Smooth muscle cell (in vitro differentiated cells): ENCODE results near the gene HMG20B. TPM values are rescaled to one million over a fixed set of nuclear protein-coding genes. Genes with fewer than 3 reads are reported as not detected.

Experiments used
- DNase-seq: peaks from one replicate; lab custom pipeline; 2025; ENCODE audit not compliant: unreplicated experiment; lab: John Stamatoyannopoulos, UW
- H2AFZ ChIP-seq: fragments of 200-600 bp; sonication (generic); 2 replicates; pipeline ENCODE4 v1.6.0; 2016; ENCODE audit warnings: antibody characterized with exemption, low read depth, mild to moderate bottlenecking
- H3F3A ChIP-seq: fragments of 200-600 bp; sonication (generic); 2 replicates; pipeline ENCODE4 v1.6.0; 2017; ENCODE audit warnings: antibody characterized with exemption, low read depth
- H3K27ac ChIP-seq: fragments of 200-600 bp; sonication (generic); 2 replicates; pipeline ENCODE4 v1.5.1; 2016; ENCODE audit warnings: low read depth, mild to moderate bottlenecking
- H3K27me3 ChIP-seq: fragments of 200-600 bp; sonication (generic); 2 replicates; pipeline ENCODE4 v1.6.1; 2016; ENCODE audit warnings: low read depth, mild to moderate bottlenecking
- H3K36me3 ChIP-seq: fragments of 200-600 bp; sonication (generic); 2 replicates; pipeline ENCODE4 v1.5.1; 2016; ENCODE audit warnings: low read depth
- H3K4me1 ChIP-seq: fragments of 200-600 bp; sonication (generic); 2 replicates; pipeline ENCODE4 v1.5.1; 2016; ENCODE audit warnings: low read depth
- H3K4me2 ChIP-seq: fragments of 200-600 bp; sonication (generic); 2 replicates; pipeline ENCODE4 v1.6.0; 2016; ENCODE audit warnings: mild to moderate bottlenecking
- H3K4me3 ChIP-seq: fragments of 200-600 bp; sonication (generic); 2 replicates; pipeline ENCODE4 v1.5.1; 2016; ENCODE audit warnings: mild to moderate bottlenecking
- H3K79me2 ChIP-seq: fragments of 200-600 bp; sonication (generic); 2 replicates; pipeline ENCODE4 v1.6.0; 2016; ENCODE audit warnings: low read depth, mild to moderate bottlenecking
- H3K9ac ChIP-seq: fragments of 200-600 bp; sonication (generic); 2 replicates; pipeline ENCODE4 v1.6.0; 2016; ENCODE audit warnings: low read depth
- H3K9me3 ChIP-seq: fragments of 200-600 bp; sonication (generic); replicated peaks from 2 replicates; pipeline ENCODE4 v1.5.1; 2016; ENCODE audit warnings: low read depth
- H4K20me1 ChIP-seq: fragments of 200-600 bp; sonication (generic); 2 replicates; pipeline ENCODE4 v1.6.0; 2016; ENCODE audit warnings: low read depth
- WGBS: methylation state at CpG from one replicate; pipeline ENCODE4 v1.1.7; 2016; ENCODE audit warnings: low lambda C conversion rate; 5-methylcytosine and 5-hydroxymethylcytosine counted together
- polyA plus RNA-seq: library from polyadenylated mRNA; unstranded; fragments of >200 nt; fragmentation: Nextera tagmentation; extraction: Ambion mirVana; gene quantifications from 2 replicates; pipeline ENCODE4 v1.2.1, GENCODE V29; 2016
- total RNA-seq: library from RNA; depleted of rRNA; stranded (reverse); fragments of >200 nt; gene quantifications from 2 replicates; pipeline ENCODE4 v1.2.3, GENCODE V29; 2014
- TF ChIP-seq, protein P1 (sequence below): fragments of 200-600 bp; sonication (generic); IDR thresholded peaks from 2 replicates; pipeline ENCODE4 v1.5.1; 2017; ENCODE audit warnings: borderline replicate concordance, mild to moderate bottlenecking, antibody characterized with exemption; ENCODE audit not compliant: insufficient read depth, poor library complexity, severe bottlenecking

The HMG20B gene
- total and polyA plus RNA-seq, 2 experiments from 2014 or later, result 109 to 120 TPM

DNA sequence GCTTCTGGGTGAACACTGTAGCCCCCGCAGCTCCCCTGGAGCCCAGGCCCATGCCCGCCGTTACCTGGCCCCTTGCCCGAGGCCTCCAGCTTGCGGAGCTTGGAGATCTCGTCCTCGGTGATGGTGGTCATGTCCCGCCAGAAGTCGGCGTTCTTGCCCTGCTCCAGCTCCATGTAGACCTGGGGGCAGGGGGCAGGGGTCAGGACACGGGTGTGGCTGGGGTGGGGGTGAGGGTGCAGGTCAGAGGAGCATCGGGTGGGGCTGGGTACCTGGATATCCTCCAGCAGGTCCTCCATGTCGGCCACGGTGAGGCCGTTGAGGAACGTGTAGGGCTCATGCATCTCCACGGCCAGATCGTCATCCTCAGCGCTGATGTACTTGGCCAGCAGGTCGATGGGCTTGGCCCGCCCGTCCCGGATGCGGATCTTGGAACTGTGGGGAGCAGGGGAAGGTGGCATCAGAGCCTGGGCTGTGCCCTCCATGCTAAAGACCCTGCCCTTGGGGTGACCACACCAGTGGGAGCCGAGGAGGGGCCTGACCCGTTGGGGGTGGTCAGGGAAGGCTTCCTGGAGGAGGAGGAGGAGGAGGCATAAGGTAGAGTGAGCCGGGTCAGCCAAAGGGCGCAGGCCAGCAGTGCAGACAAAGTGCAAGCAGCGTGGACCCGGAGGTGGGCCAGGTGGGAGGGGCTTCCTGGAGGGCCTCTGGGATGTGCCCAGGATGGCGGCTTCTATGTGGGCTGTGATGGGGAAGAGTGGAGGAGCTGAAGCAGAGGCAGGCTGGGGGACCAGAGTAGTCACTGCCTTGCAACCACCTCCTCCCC is 46.3 kb downstream of the HMG20B start:
- H3K27me3 ChIP-seq, result no peaks in the 10 kb centered on the region
- H3K27ac ChIP-seq, result no peak overlapping the region
- no peaks in the 10 kb centered on the region for H3K36me3 ChIP-seq
- DNase-seq, result no peak
- TF ChIP-seq, protein P1, sequence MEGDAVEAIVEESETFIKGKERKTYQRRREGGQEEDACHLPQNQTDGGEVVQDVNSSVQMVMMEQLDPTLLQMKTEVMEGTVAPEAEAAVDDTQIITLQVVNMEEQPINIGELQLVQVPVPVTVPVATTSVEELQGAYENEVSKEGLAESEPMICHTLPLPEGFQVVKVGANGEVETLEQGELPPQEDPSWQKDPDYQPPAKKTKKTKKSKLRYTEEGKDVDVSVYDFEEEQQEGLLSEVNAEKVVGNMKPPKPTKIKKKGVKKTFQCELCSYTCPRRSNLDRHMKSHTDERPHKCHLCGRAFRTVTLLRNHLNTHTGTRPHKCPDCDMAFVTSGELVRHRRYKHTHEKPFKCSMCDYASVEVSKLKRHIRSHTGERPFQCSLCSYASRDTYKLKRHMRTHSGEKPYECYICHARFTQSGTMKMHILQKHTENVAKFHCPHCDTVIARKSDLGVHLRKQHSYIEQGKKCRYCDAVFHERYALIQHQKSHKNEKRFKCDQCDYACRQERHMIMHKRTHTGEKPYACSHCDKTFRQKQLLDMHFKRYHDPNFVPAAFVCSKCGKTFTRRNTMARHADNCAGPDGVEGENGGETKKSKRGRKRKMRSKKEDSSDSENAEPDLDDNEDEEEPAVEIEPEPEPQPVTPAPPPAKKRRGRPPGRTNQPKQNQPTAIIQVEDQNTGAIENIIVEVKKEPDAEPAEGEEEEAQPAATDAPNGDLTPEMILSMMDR, result no peak
- no peaks in the 10 kb centered on the region for H4K20me1 ChIP-seq
- WGBS, result 95% methylated on average over 22 of the region's 31 CpGs
- H3F3A ChIP-seq, result no peaks in the 10 kb centered on the region
- H2AFZ ChIP-seq, result no peak overlapping the region
- H3K4me3 ChIP-seq, result no peak overlapping the region
- no peak overlapping the region for H3K4me2 ChIP-seq
- H3K9ac ChIP-seq, result no peak overlapping the region
- H3K4me1 ChIP-seq, result no peaks in the 10 kb centered on the region
- peaks cover 1% of the 10 kb centered on the region for H3K79me2 ChIP-seq
- H3K9me3 ChIP-seq, result no peaks in the 10 kb centered on the region

DNA sequence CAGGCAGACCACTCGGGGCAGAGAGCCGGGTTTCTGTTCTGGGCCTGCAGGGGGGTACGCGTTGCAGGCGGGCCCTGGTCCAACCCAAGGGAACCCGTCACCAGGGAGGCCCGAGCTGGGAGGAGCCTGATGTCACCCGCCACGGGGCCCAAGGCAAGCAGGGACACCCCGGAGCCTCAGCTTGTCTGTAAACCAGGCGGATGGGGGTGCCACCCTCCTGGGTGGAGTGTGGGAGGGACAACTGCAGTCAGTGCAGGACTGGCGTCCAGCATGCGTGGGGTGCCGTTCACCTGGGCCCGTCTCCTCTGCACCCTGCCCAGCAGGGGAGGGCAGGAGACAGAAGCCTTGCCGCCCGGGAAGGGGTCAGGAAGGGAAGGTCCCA is 46.9 kb downstream of the HMG20B start:
- 97% methylated on average over 17 of the region's 17 CpGs for WGBS
- no peak overlapping the region for H3K27ac ChIP-seq
- H3K27me3 ChIP-seq, result no peaks in the 10 kb centered on the region
- H3K4me2 ChIP-seq, result no peak overlapping the region
- no peak overlapping the region for H3K9ac ChIP-seq
- peaks cover 7% of the 10 kb centered on the region for H3K79me2 ChIP-seq
- H3K4me3 ChIP-seq, result no peak overlapping the region
- peaks cover under 1% of the 10 kb centered on the region for H4K20me1 ChIP-seq
- H2AFZ ChIP-seq, result no peak overlapping the region
- DNase-seq, result no peak
- H3K4me1 ChIP-seq, result no peaks in the 10 kb centered on the region
- no peaks in the 10 kb centered on the region for H3K36me3 ChIP-seq
- TF ChIP-seq, protein P1, result no peak
- H3F3A ChIP-seq, result no peaks in the 10 kb centered on the region
- H3K9me3 ChIP-seq, result no peaks in the 10 kb centered on the region

DNA sequence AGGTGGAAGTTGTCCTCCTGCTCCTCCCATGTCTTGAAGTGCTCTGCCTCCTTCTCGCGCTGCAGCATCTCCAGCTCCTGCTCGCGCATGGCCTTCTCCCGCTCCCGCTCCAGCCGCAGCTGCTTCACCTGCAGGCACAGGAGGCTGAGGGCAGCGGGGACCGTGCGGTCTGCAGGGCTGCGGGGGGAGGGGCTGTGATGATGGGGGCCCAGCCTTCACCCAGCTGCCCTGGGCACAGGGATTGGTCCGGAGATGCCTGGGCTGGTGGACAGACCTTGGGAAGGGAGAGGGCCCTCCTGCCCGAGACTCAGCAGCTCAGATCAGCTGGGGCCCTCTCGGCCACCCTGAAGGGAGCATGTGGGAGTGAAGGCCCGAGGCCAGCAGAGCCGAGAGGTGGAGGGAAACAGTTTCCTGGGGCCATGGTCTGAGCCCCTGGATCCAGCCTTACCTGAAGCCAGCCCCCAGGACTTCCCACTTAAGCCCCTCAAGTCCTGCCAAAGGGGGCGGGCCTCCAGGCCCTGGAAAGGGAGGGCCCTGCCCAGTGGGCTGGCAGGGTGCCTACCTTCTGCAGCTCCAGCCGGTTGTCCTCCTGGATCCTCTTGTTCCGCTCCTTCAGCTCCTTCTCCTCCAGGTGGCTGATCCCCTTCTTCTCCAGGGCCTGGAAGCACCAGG is 47.5 kb downstream of the HMG20B start:
- peaks cover 7% of the 10 kb centered on the region for H4K20me1 ChIP-seq
- no peak overlapping the region for H2AFZ ChIP-seq
- no peaks in the 10 kb centered on the region for H3K36me3 ChIP-seq
- no peak overlapping the region for H3K4me3 ChIP-seq
- WGBS, result 96% methylated on average over 19 of the region's 19 CpGs
- peaks cover 14% of the 10 kb centered on the region for H3K79me2 ChIP-seq
- no peaks in the 10 kb centered on the region for H3F3A ChIP-seq
- H3K4me1 ChIP-seq, result peaks cover 2% of the 10 kb centered on the region
- H3K9me3 ChIP-seq, result no peaks in the 10 kb centered on the region
- no peak overlapping the region for H3K27ac ChIP-seq
- H3K4me2 ChIP-seq, result no peak overlapping the region
- TF ChIP-seq, protein P1, result no peak
- no peaks in the 10 kb centered on the region for H3K27me3 ChIP-seq
- H3K9ac ChIP-seq, result no peak overlapping the region
- no peak for DNase-seq
